ENCODE measurements around the gene APOBR.

GRCh38 chr16:28482026-28482425, 12.4 kb upstream of the APOBR start:
- no peak for TF ChIP-seq CTCF (IDR thresholded peaks at IDR 0.05)
- TF ChIP-seq POLR2A (IDR thresholded peaks at IDR 0.05) = no peak

All from adrenal gland (tissue), 5 donors.